GM23338 (cell line): ENCODE measurements around the gene DNAJC8. TPM values are rescaled to one million over a fixed set of nuclear protein-coding genes. Genes with fewer than 3 reads are reported as not detected.
A peak's percentile ranks its signal among the peaks of the same experiment; 100 is the strongest.

Source experiments
- ATAC-seq: fragments of 200-7000 bp; cut with Tn5 transposase; 3 replicates; pipeline ENCODE4 v1.9.1; 2020
- DNase-seq: peaks from one replicate; pipeline ENCODE4 v3.0.0-alpha.2; 2015; ENCODE audit warnings: low spot score
- H2AFZ ChIP-seq: fragments of 200-600 bp; sonication (generic); 2 replicates; pipeline ENCODE4 v1.8.0; 2016; ENCODE audit warnings: antibody characterized with exemption, mild to moderate bottlenecking, moderate library complexity
- H3F3A ChIP-seq: fragments of 200-600 bp; sonication (generic); replicated peaks from 2 replicates; pipeline ENCODE4 v1.8.0; 2017; ENCODE audit warnings: antibody characterized with exemption, mixed run types, low read depth
- H3K27ac ChIP-seq: fragments of 200-600 bp; sonication (generic); 2 replicates; pipeline ENCODE4 v1.6.1; 2016; ENCODE audit warnings: low read depth
- H3K27me3 ChIP-seq: fragments of 200-600 bp; sonication (generic); 2 replicates; pipeline ENCODE4 v1.8.0; 2016; ENCODE audit warnings: mild to moderate bottlenecking, mixed run types, moderate library complexity; ENCODE audit not compliant: insufficient read depth
- H3K36me3 ChIP-seq: fragments of 200-600 bp; sonication (generic); 2 replicates; pipeline ENCODE4 v1.8.0; 2016; ENCODE audit warnings: mild to moderate bottlenecking; ENCODE audit not compliant: insufficient read depth
- H3K4me1 ChIP-seq: fragments of 200-600 bp; sonication (generic); 2 replicates; pipeline ENCODE4 v1.8.0; 2016; ENCODE audit warnings: mild to moderate bottlenecking, moderate library complexity; ENCODE audit not compliant: insufficient read depth
- H3K4me2 ChIP-seq: fragments of 200-600 bp; sonication (generic); 2 replicates; pipeline ENCODE4 v1.7.1; 2017; ENCODE audit warnings: mixed run types
- H3K4me3 ChIP-seq: fragments of 200-600 bp; sonication (generic); 2 replicates; pipeline ENCODE4 v1.6.1; 2016; ENCODE audit warnings: mixed run types
- H3K79me2 ChIP-seq: fragments of 200-600 bp; sonication (generic); replicated peaks from 2 replicates; pipeline ENCODE4 v1.8.0; 2017; ENCODE audit warnings: mild to moderate bottlenecking; ENCODE audit not compliant: insufficient read depth
- H3K9me2 ChIP-seq: fragments of 200-600 bp; sonication (generic); 2 replicates; pipeline ENCODE4 v1.8.0; 2017; ENCODE audit not compliant: insufficient read depth
- H4K20me1 ChIP-seq: fragments of 200-600 bp; sonication (generic); replicated peaks from 2 replicates; pipeline ENCODE4 v1.8.0; 2017; ENCODE audit warnings: mild to moderate bottlenecking; ENCODE audit not compliant: insufficient read depth
- H3K27ac Mint-ChIP-seq: 2 replicates; pipeline ENCODE4 v1.8.0; 2020; ENCODE audit warnings: inconsistent platforms, mild to moderate bottlenecking, moderate library complexity, mixed read lengths
- H3K27me3 Mint-ChIP-seq: 3 replicates; pipeline ENCODE4 v1.8.0; 2022; ENCODE audit warnings: low read depth, mild to moderate bottlenecking, moderate library complexity, mixed read lengths, inconsistent platforms; ENCODE audit not compliant: insufficient read depth, poor library complexity
- H3K36me3 Mint-ChIP-seq: 3 replicates; pipeline ENCODE4 v1.8.0; 2021; ENCODE audit warnings: low read depth, mild to moderate bottlenecking, inconsistent platforms, moderate library complexity, mixed read lengths
- H3K4me1 Mint-ChIP-seq: 3 replicates; pipeline ENCODE4 v1.8.0; 2020; ENCODE audit warnings: mild to moderate bottlenecking, inconsistent platforms, mixed read lengths
- H3K4me3 Mint-ChIP-seq: 3 replicates; pipeline ENCODE4 v1.8.0; 2021; ENCODE audit warnings: moderate library complexity, mild to moderate bottlenecking, inconsistent platforms, mixed read lengths
- H3K9me3 Mint-ChIP-seq: 3 replicates; pipeline ENCODE4 v1.8.0; 2020; ENCODE audit warnings: moderate library complexity, mild to moderate bottlenecking, inconsistent platforms, mixed read lengths
- CREB1 ChIP-seq: fragments of 250-450 bp; sonication (Bioruptor Pico); IDR thresholded peaks from 2 replicates; pipeline ENCODE4 v1.5.0; 2020; ENCODE audit warnings: low read depth, mild to moderate bottlenecking, moderate library complexity
- EZH2 ChIP-seq: fragments of 200-600 bp; sonication (generic); IDR thresholded peaks from one replicate; pipeline ENCODE4 v1.8.0; 2017; ENCODE audit warnings: antibody characterized with exemption, mild to moderate bottlenecking, low read depth; ENCODE audit not compliant: unreplicated experiment
- EZH2phosphoT487 ChIP-seq: fragments of 200-600 bp; sonication (generic); IDR thresholded peaks from one replicate; pipeline ENCODE4 v1.8.1; 2018; ENCODE audit warnings: antibody characterized with exemption; ENCODE audit not compliant: unreplicated experiment
- JUNB ChIP-seq: IDR thresholded peaks from one replicate; pipeline ENCODE4 v1.6.1; 2016; ENCODE audit warnings: antibody characterized with exemption; ENCODE audit not compliant: unreplicated experiment
- NANOG ChIP-seq: IDR thresholded peaks from 2 replicates; pipeline ENCODE4 v1.6.1; 2016; ENCODE audit warnings: antibody characterized with exemption, borderline replicate concordance
- POLR2AphosphoS5 ChIP-seq: IDR thresholded peaks from 2 replicates; pipeline ENCODE4 v1.6.1; 2016; ENCODE audit warnings: antibody characterized with exemption, low read depth
- STAT1 ChIP-seq: IDR thresholded peaks from one replicate; pipeline ENCODE4 v1.6.1; 2016; ENCODE audit warnings: antibody characterized with exemption; ENCODE audit not compliant: unreplicated experiment
- ZNF114 ChIP-seq: fragments of 250-450 bp; sonication (Bioruptor Pico); IDR thresholded peaks from 2 replicates; pipeline ENCODE4 v1.5.0; 2020; ENCODE audit warnings: mild to moderate bottlenecking, moderate library complexity
- ZNF331 ChIP-seq: fragments of 250-450 bp; sonication (Bioruptor Pico); IDR thresholded peaks from 2 replicates; pipeline ENCODE4 v1.5.0; 2020; ENCODE audit warnings: low read depth, mild to moderate bottlenecking, moderate library complexity
- polyA plus RNA-seq: library from polyadenylated mRNA; unstranded; fragments of >200 nt; fragmentation: Nextera tagmentation; extraction: Ambion mirVana; gene quantifications from 2 replicates; pipeline ENCODE4 v1.2.1, GENCODE V29; 2016
- total RNA-seq: library from RNA; depleted of rRNA; stranded (reverse); fragments of >200 nt; shearing (Covaris generic); gene quantifications from 2 replicates; pipeline ENCODE4 v1.2.3, GENCODE V29; 2014
- TF ChIP-seq, protein P1 (sequence below), 2 experiments: fragments of 200-600 bp in 1 of 2; sonication (generic) in 1 of 2; conservative IDR thresholded peaks; 2 replicates each; pipeline versions ENCODE4 v1.5.1 to v1.6.1; 2016 to 2017; ENCODE audit warnings: antibody characterized with exemption in 2 of 2, low read depth in 2 of 2, mild to moderate bottlenecking in 2 of 2, moderate library complexity in 1 of 2
- TF ChIP-seq, protein P2 (sequence below): IDR thresholded peaks from 2 replicates; pipeline ENCODE4 v1.6.1; 2016; ENCODE audit warnings: antibody characterized with exemption
- TF ChIP-seq, protein P3 (sequence below): IDR thresholded peaks from one replicate; pipeline ENCODE4 v1.6.1; 2018; ENCODE audit warnings: antibody characterized with exemption; ENCODE audit not compliant: unreplicated experiment
- TF ChIP-seq, protein P4 (sequence below): fragments of 250-450 bp; sonication (Bioruptor Pico); IDR thresholded peaks from 2 replicates; pipeline ENCODE4 v1.5.0; 2020; ENCODE audit warnings: mild to moderate bottlenecking, moderate library complexity

The DNAJC8 gene
- total and polyA plus RNA-seq, 2 experiments from 2014 or later: 67.3 to 210 TPM

DNA sequence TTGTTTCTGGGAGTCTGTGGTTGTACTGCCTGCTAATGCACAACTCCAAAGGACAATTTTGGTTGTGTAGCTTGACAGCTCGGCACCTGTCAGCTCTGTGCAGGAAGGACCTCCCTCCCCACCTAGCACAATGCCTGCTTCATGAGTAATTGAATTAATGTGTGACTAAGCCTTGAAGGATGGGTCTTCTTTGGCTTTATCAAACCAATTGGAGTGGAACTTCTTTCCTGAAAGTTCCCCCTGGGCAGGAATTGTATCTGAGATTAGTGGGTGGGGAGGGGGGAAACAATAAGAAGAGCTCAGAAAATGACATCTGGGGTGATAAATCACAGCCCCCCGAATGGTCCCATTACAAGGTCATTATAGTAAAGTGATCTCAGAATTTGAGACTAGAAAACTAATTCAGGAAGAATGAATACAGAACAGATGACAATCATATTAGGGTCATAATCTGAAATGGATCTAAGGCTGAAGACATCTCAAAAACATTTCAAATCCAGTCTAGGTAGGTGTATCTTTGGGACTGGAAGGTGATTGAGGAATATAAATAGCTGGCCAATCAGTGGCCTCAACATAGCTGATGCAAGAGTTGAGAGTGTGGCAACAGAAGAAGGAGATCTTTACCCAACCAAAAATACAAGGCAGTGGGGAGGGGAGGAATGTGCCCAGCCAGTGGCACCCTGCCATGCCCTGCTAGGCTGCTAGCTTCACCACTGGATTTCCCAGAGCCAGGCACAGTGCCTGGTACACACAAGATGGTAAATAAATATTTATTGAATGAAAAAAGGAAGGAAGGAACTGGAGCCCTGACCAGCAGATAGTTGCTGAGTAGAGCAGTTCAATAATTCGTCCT lies 16.4 kb upstream of the DNAJC8 start:
- H3K27me3 Mint-ChIP-seq: peaks cover 7% of the 10 kb centered on the region
- TF ChIP-seq JUNB (no peak), ZNF331 (CRISPR knock-in tag) (no peak), STAT1 (no peak), ZNF114 (CRISPR knock-in tag) (no peak), POLR2AphosphoS5 (no peak), CREB1 (CRISPR knock-in tag) (no peak), EZH2 (no peak), EZH2phosphoT487 (no peak), NANOG (no peak)
- TF ChIP-seq, protein P1, sequence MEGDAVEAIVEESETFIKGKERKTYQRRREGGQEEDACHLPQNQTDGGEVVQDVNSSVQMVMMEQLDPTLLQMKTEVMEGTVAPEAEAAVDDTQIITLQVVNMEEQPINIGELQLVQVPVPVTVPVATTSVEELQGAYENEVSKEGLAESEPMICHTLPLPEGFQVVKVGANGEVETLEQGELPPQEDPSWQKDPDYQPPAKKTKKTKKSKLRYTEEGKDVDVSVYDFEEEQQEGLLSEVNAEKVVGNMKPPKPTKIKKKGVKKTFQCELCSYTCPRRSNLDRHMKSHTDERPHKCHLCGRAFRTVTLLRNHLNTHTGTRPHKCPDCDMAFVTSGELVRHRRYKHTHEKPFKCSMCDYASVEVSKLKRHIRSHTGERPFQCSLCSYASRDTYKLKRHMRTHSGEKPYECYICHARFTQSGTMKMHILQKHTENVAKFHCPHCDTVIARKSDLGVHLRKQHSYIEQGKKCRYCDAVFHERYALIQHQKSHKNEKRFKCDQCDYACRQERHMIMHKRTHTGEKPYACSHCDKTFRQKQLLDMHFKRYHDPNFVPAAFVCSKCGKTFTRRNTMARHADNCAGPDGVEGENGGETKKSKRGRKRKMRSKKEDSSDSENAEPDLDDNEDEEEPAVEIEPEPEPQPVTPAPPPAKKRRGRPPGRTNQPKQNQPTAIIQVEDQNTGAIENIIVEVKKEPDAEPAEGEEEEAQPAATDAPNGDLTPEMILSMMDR (conservative IDR thresholded peaks at IDR 0.05; ENCODE audit: low read depth in 2 of 2): no peak
- TF ChIP-seq, protein P2, sequence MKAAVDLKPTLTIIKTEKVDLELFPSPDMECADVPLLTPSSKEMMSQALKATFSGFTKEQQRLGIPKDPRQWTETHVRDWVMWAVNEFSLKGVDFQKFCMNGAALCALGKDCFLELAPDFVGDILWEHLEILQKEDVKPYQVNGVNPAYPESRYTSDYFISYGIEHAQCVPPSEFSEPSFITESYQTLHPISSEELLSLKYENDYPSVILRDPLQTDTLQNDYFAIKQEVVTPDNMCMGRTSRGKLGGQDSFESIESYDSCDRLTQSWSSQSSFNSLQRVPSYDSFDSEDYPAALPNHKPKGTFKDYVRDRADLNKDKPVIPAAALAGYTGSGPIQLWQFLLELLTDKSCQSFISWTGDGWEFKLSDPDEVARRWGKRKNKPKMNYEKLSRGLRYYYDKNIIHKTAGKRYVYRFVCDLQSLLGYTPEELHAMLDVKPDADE: no peak
- TF ChIP-seq, protein P3, sequence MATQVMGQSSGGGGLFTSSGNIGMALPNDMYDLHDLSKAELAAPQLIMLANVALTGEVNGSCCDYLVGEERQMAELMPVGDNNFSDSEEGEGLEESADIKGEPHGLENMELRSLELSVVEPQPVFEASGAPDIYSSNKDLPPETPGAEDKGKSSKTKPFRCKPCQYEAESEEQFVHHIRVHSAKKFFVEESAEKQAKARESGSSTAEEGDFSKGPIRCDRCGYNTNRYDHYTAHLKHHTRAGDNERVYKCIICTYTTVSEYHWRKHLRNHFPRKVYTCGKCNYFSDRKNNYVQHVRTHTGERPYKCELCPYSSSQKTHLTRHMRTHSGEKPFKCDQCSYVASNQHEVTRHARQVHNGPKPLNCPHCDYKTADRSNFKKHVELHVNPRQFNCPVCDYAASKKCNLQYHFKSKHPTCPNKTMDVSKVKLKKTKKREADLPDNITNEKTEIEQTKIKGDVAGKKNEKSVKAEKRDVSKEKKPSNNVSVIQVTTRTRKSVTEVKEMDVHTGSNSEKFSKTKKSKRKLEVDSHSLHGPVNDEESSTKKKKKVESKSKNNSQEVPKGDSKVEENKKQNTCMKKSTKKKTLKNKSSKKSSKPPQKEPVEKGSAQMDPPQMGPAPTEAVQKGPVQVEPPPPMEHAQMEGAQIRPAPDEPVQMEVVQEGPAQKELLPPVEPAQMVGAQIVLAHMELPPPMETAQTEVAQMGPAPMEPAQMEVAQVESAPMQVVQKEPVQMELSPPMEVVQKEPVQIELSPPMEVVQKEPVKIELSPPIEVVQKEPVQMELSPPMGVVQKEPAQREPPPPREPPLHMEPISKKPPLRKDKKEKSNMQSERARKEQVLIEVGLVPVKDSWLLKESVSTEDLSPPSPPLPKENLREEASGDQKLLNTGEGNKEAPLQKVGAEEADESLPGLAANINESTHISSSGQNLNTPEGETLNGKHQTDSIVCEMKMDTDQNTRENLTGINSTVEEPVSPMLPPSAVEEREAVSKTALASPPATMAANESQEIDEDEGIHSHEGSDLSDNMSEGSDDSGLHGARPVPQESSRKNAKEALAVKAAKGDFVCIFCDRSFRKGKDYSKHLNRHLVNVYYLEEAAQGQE: no peak
- TF ChIP-seq, protein P4, sequence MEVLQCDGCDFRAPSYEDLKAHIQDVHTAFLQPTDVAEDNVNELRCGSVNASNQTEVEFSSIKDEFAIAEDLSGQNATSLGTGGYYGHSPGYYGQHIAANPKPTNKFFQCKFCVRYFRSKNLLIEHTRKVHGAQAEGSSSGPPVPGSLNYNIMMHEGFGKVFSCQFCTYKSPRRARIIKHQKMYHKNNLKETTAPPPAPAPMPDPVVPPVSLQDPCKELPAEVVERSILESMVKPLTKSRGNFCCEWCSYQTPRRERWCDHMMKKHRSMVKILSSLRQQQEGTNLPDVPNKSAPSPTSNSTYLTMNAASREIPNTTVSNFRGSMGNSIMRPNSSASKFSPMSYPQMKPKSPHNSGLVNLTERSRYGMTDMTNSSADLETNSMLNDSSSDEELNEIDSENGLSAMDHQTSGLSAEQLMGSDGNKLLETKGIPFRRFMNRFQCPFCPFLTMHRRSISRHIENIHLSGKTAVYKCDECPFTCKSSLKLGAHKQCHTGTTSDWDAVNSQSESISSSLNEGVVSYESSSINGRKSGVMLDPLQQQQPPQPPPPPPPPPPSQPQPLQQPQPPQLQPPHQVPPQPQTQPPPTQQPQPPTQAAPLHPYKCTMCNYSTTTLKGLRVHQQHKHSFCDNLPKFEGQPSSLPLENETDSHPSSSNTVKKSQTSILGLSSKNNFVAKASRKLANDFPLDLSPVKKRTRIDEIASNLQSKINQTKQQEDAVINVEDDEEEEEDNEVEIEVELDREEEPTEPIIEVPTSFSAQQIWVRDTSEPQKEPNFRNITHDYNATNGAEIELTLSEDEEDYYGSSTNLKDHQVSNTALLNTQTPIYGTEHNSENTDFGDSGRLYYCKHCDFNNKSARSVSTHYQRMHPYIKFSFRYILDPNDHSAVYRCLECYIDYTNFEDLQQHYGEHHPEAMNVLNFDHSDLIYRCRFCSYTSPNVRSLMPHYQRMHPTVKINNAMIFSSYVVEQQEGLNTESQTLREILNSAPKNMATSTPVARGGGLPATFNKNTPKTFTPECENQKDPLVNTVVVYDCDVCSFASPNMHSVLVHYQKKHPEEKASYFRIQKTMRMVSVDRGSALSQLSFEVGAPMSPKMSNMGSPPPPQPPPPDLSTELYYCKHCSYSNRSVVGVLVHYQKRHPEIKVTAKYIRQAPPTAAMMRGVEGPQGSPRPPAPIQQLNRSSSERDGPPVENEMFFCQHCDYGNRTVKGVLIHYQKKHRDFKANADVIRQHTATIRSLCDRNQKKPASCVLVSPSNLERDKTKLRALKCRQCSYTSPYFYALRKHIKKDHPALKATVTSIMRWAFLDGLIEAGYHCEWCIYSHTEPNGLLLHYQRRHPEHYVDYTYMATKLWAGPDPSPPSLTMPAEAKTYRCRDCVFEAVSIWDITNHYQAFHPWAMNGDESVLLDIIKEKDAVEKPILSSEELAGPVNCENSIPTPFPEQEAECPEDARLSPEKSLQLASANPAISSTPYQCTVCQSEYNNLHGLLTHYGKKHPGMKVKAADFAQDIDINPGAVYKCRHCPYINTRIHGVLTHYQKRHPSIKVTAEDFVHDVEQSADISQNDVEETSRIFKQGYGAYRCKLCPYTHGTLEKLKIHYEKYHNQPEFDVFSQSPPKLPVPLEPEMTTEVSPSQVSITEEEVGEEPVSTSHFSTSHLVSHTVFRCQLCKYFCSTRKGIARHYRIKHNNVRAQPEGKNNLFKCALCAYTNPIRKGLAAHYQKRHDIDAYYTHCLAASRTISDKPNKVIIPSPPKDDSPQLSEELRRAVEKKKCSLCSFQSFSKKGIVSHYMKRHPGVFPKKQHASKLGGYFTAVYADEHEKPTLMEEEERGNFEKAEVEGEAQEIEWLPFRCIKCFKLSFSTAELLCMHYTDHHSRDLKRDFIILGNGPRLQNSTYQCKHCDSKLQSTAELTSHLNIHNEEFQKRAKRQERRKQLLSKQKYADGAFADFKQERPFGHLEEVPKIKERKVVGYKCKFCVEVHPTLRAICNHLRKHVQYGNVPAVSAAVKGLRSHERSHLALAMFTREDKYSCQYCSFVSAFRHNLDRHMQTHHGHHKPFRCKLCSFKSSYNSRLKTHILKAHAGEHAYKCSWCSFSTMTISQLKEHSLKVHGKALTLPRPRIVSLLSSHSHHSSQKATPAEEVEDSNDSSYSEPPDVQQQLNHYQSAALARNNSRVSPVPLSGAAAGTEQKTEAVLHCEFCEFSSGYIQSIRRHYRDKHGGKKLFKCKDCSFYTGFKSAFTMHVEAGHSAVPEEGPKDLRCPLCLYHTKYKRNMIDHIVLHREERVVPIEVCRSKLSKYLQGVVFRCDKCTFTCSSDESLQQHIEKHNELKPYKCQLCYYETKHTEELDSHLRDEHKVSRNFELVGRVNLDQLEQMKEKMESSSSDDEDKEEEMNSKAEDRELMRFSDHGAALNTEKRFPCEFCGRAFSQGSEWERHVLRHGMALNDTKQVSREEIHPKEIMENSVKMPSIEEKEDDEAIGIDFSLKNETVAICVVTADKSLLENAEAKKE (CRISPR knock-in tag): no peak
- DNase-seq (peak; percentile 70), ATAC-seq (peak; percentile 7)
- no peaks in the 10 kb centered on the region; the same call in 2 of the 3 replicates for H3K9me3 Mint-ChIP-seq
- Histone ChIP-seq H3K79me2 (no peaks in the 10 kb centered on the region), H3K4me2 (peak overlapping the region; percentile 60), H4K20me1 (no peaks in the 10 kb centered on the region), H3F3A (no peaks in the 10 kb centered on the region; the same call in 1 of the 2 replicates), H3K9me2 (no peaks in the 10 kb centered on the region), H3K27ac (peak overlapping the region; percentile 82), H3K4me3 (peak overlapping the region; percentile 21), H3K36me3 (no peaks in the 10 kb centered on the region), H3K27me3 (no peaks in the 10 kb centered on the region), H3K4me1 (peaks cover 17% of the 10 kb centered on the region), H2AFZ (no peak overlapping the region)
- peaks cover 31% of the 10 kb centered on the region for H3K4me1 Mint-ChIP-seq
- H3K27ac Mint-ChIP-seq: peak overlapping the region; percentile 96
- H3K36me3 Mint-ChIP-seq: peaks cover 3% of the 10 kb centered on the region; the same call in 2 of the 3 replicates
- peak overlapping the region; percentile 44; the same call in 2 of the 3 replicates for H3K4me3 Mint-ChIP-seq
